Measurements from ENCODE around the gene NENF.
"Not testable (repeated sequence)": the region's sequence is repeated elsewhere in the genome, so short reads cannot be mapped to it uniquely, and the experiment has no call there.

The NENF gene

DNA sequence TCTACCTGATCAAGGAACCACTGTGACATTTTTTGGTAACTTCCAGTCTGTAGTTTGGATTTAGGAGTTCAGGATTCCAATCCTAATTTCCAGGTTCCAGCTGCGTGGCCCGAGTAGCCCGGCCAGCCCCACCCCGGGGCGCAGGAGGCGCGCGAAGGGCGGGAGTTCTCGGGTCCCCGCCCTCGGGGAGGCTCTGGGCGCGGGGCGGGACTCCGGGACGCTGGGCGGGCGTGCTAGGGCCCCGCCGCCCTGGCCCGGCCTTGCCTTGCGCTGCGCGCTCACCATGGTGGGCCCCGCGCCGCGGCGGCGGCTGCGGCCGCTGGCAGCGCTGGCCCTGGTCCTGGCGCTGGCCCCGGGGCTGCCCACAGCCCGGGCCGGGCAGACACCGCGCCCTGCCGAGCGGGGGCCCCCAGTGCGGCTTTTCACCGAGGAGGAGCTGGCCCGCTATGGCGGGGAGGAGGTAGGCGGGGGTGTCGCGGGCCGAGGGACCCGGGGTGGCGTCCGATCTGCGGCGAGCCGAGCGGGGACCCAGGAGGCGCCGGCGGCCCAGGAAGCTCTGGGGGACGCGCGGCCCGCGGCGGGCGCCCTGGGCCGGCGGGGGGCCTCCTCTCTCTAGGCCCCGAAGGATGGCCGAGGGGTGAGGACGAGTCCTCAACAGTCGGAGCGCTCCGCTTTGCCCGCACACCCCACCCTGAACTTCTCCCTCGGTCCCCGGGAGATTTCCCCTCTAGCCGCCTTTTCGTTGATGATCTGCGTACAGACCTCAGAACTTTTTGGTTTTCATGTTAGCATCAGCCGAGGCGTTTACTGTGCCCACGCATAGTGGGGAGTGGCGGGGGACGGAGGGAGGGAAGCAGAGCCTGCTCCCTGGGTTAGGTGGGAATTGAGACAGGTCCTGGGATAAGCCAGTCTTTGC is at the start of gene NENF:
Gene NENF, plus strand, starts transcription at position 260 of the 916 bp plus-strand sequence. Its CDS starts 24 bp downstream, at position 284.
- DNase-seq (ENCODE audit: low read depth, low spot score), result no peak

DNA sequence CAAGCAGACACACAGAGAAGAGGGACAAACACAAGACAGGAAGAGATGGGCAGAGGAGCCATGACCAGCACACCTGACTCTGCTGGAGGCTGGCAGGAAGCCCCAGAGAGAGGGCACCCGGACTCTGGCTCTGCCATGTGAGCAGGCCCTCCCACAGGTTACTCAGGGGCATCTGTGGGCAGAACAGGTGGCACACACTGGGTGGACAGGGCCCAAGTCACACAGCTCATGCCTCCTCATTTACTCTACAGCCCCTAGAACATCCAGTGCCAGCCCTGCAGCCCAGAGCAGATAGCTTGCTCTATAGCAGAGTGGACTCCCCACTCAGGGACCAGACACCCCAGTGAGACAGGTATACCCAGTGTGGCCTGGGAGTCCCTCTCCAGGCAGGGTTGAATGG is 46.7 kb upstream of the NENF start:
- DNase-seq (ENCODE audit: low read depth, low spot score), result no peak

DNA sequence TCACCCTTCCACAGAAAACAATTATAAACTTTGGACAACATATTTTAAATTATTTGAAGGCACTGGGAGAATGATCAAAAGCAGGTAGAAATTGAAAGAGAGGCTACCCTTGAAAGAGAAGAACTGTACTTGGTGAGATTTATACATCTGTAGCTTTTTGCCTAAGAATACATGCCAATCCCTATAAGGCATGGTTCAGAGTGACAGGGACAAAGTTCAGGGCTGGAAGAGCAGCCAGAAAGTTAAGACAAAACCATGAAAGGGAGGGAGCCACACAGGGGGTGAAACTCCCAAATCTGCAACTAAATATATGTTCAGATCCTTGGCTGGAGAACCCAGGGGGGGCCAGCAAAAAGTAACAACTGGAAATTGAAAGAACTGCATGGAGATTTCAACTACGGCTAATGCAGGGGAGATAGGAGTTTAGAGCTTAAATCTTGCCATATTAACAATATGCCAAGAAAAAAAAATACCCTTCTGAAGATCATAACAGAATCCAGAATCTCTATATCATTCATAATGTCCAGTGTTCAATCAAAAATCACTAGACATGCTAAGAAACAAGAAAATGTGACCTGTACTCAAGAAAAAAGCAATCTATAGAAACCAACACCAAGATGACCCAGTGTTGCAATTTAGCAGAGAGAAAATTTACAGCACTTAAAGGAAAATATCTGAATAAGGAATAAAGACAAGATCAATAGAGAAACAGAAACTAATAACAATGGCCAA is 43.6 kb upstream of the NENF start:
- DNase-seq (ENCODE audit: low read depth, low spot score), result no peak

DNA sequence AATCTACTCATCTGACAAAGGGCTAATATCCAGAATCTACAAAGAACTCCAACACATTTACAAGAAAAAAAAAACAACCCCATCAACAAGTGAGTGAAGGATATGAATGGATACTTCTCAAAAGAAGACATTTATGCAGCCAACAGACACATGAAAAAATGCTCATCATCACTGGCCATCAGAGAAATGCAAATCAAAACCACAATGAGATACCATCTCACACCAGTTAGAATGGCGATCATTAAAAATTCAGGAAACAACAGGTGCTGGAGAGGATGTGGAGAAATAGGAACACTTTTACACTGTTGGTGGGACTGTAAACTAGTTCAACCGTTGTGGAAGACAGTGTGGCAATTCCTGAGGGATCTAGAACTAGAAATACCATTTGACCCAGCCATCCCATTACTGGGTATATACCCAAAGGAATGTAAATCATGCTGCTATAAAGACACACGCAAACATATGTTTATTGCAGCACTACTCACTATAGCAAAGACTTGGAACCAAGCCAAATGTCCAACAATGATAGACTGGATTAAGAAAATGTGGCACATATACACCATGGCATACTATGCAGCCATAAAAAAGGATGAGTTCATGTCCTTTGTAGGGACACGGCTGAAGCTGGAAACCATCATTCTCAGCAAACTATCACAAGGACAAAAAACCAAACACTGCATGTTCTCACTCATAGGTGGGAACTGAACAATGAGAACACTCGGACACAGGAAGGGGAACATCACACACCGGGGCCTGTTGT is 36.9 kb upstream of the NENF start:
- DNase-seq (ENCODE audit: low read depth, low spot score), result not testable (repeated sequence)

DNA sequence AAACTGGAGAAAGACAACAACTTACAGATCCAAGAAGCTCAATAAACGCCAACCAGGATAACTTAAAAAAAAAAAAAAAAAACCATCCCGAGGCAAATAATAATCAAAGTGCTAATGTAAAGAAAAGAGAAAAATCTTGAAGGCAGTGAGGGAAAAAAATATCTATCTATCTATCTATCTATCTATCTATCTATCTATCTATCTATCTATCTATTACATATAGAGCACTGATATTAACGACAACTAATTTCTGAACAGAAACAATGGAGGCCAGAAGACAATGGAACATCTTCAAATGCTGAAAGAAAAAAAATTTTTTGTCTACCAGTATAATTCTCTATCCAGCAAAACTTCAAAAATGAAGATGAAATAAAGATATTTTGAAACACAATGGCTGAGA is 36.1 kb upstream of the NENF start:
- no peak for DNase-seq (ENCODE audit: low read depth, low spot score)

DNA sequence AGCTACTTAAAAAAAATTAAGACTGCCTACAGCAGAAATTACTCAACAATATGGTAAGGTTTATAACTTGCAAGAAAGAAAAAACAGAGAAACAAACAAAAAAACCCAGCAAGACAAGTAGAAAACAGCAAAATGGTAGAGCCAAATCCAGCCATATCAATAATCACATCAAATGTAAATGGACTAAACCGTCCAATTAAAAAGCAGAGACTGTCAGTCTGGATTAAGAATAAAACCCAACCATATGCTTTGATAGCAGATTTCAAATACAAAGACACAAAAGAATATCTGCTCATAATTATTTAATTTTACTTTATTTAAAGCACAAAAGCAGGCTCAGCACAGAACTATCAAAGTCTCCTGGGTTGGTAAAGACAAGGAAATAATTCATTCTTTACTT is 35.5 kb upstream of the NENF start:
- no peak for DNase-seq (ENCODE audit: low read depth, low spot score)

DNA sequence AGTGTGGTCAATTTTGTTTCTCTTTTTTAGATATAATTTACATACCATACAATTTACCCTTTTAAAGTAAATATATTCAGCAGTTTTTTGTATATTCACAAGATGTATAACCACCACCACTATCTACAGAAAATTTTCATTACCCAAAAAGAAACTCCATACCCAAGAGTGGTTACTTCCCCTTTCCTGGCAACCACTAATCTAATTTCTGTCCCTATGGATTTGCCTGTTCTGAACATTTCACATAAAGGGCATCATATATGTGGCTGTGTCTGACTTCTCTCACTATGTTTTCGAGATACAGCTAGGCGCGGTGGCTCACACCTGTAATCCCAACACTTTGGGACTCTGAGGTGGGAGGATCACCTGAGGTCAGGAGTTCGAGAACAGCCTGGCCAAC is 31.7 kb upstream of the NENF start:
- no peak for DNase-seq (ENCODE audit: low read depth, low spot score)

DNA sequence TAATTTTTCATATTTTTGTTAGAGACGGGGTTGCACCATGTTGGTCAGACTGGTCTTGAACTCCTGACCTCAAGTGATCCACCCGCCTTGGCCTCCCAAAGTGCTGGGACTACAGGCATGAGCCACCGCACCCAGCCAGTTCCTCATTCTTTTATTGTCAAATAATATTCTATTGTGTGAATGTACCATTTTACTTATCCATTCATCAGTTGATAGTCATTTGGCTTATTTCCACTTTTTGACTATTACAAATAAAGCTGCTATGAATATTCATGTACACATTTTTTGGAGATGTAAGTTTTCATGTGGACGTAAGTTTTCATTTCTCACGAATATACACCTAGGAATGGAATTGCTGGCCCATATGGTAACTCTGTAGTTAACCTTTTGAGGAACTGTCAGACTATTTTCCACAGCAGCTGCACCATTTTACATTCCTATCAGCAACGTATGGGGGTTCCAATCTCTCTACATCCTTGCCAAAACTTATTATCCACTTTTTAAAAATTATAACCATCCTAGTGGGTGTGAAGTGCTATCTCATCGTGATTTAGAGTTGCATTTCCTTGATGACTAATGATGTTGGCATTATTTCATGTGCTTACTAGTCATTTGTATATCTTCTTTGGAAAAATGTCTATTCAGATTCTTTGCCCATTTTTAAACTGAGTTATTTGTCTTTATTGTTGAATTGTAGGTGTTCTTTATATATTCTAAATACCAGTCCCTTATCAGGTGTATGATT is 30.7 kb upstream of the NENF start:
- no peak for DNase-seq (ENCODE audit: low read depth, low spot score)

DNA sequence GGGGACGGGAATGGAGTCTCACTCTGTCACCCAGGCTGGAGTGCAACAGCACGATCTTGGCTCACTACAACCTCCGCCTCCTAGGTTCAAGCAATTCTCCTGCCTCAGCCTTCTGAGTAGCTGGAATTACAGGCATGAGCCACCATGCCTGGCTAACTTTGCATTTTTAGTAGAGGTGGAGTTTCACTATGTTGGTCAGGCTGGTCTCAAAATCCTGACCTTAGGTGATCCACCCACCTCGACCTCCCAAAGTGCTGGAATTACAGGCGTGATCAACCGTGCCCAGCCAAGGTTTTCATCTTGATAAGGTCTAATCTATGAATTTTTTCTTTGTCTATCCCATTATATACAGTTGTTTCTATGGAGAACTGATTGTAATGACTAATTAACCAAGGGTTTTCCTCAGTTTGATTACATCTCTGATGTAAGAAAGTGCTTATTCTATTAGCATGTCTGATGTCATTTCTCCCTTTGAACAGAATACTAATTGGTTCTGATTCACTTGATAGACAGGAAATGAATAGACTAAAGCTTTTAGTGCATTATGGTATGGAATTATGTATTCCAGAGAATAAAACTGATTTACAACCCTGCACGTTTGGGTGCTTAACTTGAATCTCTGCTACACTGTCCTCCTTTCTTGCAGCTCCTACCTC is 29.9 kb upstream of the NENF start:
- DNase-seq (ENCODE audit: low read depth, low spot score), result no peak

DNA sequence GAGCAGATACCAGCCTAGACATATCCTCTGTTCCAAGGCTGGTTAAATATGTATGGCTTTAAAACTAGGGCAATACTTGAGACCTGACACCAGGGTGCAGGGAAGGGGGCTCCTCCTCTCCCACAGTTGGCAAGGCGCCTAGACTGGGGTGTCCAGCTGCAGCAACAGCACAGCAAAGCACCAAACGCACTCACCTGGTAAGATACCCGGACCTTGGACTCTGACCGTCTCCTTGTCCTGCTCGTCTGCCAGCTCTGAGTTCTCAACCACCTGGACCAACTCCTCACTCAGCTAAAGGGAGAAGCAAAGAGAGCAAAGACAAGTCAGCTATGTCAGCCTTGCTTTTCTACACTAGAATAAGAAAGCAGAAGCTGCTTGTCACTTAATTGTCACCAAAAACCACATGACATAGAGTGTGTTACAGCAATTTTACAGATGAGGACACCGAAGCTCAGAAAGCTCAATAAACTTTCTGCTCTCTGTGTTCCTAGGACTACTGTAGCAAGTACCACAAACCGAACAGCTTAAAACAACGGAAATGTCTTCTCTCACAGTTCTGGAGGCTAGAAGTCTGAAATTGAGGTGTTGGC is 22.4 kb upstream of the NENF start:
- DNase-seq (ENCODE audit: low read depth, low spot score), result no peak

DNA sequence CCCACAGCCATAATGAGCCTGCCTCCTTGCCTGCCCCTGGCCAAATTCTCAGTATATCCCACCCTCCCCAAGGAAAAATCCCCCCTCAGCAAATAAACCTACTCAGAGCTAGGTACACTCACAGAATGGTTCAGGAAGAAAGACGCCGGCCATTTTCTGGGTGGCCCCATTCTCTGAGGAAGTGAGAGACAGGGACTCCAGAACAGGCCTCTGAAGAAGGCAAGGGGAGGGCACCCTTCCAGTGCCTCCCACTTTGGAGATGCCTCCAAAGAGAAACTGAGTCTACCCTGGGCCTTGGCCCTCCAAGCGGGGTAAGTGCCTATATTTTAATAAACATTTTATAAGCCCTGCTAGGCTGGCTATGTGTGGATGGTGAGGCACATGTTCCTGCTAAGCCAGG is 20.3 kb upstream of the NENF start:
- no peak for DNase-seq (ENCODE audit: low read depth, low spot score)

DNA sequence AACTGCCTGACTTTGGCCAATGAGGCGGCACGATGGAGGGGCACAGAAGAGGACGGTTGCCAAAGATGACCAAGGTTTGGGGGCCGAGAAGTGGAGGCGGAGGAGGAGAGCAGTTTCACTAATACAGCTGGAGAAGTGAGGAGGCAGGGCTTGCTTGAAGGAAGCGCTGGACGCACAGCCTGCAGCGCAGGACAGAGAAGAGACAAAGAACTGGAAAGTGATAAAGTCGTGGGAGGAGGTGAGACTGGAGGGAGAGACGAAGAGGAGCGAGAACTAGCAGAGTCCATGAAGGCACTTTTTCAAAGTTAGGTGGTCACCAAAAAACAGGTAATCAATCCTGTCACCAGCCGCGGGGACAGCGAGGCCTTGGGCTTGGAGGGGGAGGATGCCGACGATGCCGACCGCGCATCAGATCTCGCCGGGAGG is 18.8 kb upstream of the NENF start:
- no peak for DNase-seq (ENCODE audit: low read depth, low spot score)

DNA sequence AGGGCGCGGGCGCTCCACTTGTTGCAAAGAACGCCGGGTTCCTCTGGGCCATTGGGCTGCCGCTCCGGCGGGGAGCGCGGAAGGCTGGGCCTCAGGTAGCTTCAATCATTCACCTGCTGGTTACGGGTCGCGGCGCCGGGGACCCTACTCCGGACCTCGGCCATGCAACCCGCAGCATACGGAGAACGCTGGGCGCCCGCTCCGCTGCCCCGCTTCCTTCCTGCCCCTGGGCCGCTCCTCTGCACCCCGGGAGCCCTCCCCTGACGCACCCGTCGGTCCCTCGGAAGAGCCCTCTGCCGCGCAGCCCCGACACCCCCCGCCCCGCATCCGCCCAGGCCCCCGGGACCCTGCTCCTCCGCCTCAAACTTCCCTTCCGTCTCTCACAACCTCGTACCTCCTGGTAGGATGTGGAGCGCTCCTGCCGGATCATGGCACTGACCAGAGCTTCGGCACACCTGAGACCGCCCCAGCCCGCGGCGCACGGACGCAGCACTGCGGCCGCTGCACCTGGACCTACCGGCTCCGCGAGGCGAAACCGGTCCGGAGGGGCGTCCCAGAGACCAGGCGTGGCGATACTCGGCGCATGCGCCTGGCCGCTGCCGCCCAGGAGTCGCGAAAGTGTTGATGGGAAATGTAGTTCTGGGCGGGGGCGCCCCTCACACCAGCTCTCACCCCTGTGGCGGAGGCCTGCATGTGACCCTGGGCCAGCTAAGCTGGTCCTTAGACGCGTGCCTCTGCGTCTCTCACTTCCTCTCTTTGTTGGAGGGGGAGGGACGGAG is 18.2 kb upstream of the NENF start, which contains the start of gene PACC1:
Gene PACC1, minus strand, starts transcription at position 559 of the 779 bp plus-strand sequence. Its CDS starts 129 bp downstream, at position 430.
- DNase-seq (ENCODE audit: low read depth, low spot score), result peak; percentile 36

DNA sequence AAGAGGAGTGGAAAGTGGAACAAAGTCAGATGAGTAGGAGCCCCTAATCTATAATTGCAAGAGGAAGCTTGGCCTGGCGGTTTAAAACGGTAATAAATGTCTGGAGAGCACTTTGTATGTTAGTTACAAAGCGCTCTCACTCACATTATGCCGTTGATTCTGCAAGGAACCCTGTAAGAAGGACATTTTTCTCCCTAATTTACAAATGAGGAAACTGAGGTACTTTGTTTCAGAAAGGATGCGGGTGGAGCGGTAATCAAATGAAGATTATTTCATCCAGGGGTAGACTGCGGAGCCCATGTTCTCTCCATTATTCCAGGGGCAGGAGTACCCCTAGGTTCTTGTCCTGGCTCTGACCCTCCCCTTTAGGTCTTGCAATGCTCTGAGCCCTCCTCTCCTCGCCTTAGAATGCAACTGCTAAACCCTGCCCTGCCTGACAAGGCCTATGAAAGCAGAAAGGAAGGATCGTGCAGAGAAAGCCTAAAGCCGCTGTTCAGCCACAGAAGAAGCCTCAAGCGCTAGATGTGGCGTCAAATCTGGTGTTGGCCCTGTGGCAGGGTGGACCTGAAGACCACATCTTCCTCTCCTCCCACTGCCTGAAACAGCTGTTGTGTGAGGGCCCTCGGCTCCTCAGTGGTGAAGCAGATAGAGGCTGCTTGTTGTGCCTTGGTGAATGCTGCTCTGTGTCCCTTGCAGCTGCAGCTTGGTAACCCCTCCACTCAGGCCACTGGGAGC is 17.4 kb upstream of the NENF start:
- no peak for DNase-seq (ENCODE audit: low read depth, low spot score)

DNA sequence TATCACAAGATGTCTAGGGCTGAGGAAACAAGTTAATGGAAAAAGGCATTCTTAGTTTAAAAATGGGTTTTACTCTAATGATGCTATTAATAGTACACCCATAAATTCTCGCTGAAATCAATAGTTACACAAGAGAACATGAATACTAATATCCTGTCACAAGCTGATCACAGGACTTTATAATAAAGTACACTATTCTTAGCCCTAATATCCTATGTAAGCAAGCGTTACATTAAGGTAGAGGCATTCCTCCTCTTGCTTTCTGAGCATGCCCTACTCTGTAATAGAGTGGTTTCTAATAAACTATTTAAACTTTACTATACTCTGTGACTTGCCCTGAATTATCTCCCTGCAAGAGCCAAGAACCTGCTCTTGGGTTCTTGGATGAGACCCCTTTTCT is 11.6 kb upstream of the NENF start:
- DNase-seq (ENCODE audit: low read depth, low spot score), result no peak

DNA sequence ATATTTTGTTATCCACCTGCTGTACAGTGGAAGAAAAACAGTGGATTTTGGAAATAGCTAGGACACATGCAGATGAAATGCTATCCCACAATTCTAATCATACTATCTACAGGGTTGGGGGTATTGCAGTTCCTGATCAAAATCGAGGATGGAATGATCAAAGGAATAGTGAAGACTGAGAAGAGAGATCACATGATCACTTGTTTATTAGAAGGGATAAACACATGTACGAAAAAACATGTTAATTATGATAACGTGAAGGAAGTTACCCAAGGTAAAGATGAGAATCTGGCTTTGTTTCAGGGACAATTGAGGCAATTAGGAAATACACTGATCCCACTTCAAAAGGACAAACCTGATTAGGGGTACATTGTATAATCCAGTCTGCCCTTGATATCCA is 8.8 kb upstream of the NENF start:
- DNase-seq (ENCODE audit: low read depth, low spot score), result no peak

DNA sequence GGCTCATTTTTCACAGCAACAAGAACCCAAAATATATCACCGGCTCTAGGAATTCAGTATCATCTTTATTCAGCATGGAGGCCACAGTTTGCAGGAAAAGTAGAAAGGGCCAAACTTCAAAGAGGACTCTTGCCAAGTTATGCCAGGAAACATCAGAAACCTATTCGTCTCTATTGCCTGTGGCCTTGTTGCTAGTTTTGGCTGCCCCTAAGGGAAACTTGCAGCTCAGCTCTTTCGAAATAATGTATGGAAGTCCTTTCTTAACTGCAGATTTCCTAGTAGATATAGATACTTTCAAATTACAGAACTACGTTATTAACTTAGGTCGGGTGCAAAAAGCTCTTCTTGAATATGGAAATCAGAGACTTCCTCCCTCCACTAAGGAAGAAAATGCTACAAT is 4.2 kb upstream of the NENF start:
- no peak for DNase-seq (ENCODE audit: low read depth, low spot score)

DNA sequence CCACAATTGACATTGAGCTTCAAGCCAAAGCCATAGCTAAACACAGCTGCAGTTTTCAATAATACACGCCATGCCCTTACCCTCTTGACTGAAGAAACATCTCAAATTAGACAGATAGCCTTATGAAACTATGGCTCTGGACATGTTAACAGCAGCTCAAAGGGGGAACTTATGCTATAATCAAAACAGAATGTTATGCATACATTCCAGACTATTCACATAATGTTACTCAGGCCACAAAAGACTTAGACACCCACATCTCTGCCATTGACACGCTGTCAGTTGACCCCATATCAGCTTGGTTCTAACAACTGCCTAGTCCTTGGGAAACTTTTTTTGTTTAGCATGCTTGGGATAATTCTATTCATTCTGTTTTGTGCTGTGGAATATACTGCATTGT is 2.3 kb upstream of the NENF start:
- no peak for DNase-seq (ENCODE audit: low read depth, low spot score)

DNA sequence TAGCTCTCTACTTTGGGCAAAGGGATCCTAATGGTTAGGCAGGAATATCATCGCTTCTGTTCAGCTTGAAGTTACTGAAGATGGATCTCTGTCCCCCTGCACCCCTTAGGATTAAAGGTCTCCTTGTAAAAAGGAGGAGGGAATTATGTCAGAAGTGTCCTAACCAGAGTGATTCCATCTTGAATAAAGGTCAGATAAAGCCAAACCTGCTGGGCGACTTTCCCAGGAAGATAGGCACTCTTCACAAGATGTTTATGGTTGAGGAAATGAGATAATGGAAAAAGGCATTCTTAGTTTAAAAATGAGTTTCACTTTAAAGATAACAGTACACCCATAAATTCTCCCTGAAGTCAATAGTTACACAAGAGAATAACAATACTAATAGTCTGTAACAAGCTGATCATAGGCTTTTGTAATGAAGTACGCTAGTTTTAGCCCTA is 1.7 kb upstream of the NENF start:
- DNase-seq (ENCODE audit: low read depth, low spot score), result no peak
